Natural killer cell treated with Interleukin-12 subunit alpha and Interleukin-12 subunit beta and Interleukin-15 and Interleukin-18, amount 100 ng/mL, for 72 hours (primary cell): ENCODE measurements around the gene ANKMY1. TPM values are rescaled to one million over a fixed set of nuclear protein-coding genes. Genes with fewer than 3 reads are reported as not detected.

Experiments
- ATAC-seq, 2 donors: fragments of 150-1000 bp; cut with Tn5 transposase in 1 of 2; sonication (Bioruptor Pico), chemical (Tn5 transposase) in 1 of 2; 2 replicates each; pipeline ENCODE4 v1.10.0; 2021
- DNase-seq: peaks from one replicate; pipeline ENCODE4 v3.0.0; 2022; ENCODE audit warnings: low spot score
- H3K27ac Mint-ChIP-seq, 2 donors: 1 replicate in 1 of 2; 2 replicates in 1 of 2; pipeline ENCODE4 v1.8.0; 2022; ENCODE audit warnings: mixed read lengths in 2 of 2, mild to moderate bottlenecking in 1 of 2, moderate library complexity in 1 of 2
- H3K27me3 Mint-ChIP-seq, 2 donors: 1 replicate in 1 of 2; 2 replicates in 1 of 2; pipeline ENCODE4 v1.8.0; 2022; ENCODE audit warnings: mixed read lengths in 2 of 2
- H3K36me3 Mint-ChIP-seq: one replicate; pipeline ENCODE4 v1.8.0; 2022; ENCODE audit warnings: mixed read lengths
- H3K4me1 Mint-ChIP-seq, 2 donors: 1 replicate in 1 of 2; 2 replicates in 1 of 2; pipeline ENCODE4 v1.8.0; 2022; ENCODE audit warnings: low read depth in 2 of 2, mixed read lengths in 2 of 2, mild to moderate bottlenecking in 1 of 2
- H3K4me3 Mint-ChIP-seq: one replicate; pipeline ENCODE4 v1.8.0; 2022; ENCODE audit warnings: mixed read lengths
- H3K9me3 Mint-ChIP-seq: 2 replicates; pipeline ENCODE4 v1.8.0; 2022; ENCODE audit warnings: mixed read lengths
- total RNA-seq, 2 donors: library from RNA; stranded (reverse); gene quantifications; one replicate each; pipeline ENCODE4 v1.2.3, GENCODE V29; 2022

Gene ANKMY1
- total RNA-seq, 2 donors from 2014 or later, result 13.0 to 40.9 TPM

DNA sequence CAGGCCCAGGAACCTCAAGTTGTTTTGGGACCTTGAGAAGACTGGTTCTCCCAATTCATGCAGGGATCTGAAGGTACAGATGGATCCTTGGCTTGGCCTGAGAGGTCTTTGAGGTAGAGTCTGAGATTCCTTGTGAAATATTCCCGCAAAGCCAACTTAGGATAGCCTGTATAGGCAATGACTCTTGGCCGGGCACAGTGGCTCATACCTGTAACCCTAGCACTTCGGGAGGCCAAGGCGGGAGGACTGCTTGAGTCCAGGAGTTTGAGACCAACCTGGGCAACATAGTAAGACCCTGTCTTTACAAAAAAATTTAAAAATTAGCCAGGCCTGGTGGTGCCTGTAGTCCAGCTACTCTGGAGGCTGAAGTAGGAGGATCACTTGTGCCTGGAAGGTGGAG, 40.4 kb downstream of the ANKMY1 start:
- peaks cover 0 to 2% of the 10 kb centered on the region in 2 donors for H3K27me3 Mint-ChIP-seq
- no peak for DNase-seq
- H3K4me1 Mint-ChIP-seq, result peaks cover 17 to 21% of the 10 kb centered on the region in 2 donors
- no peaks in the 10 kb centered on the region for H3K36me3 Mint-ChIP-seq
- no peak overlapping the region for H3K27ac Mint-ChIP-seq
- ATAC-seq, result no peak
- H3K4me3 Mint-ChIP-seq, result no peak overlapping the region
- no peaks in the 10 kb centered on the region for H3K9me3 Mint-ChIP-seq

DNA sequence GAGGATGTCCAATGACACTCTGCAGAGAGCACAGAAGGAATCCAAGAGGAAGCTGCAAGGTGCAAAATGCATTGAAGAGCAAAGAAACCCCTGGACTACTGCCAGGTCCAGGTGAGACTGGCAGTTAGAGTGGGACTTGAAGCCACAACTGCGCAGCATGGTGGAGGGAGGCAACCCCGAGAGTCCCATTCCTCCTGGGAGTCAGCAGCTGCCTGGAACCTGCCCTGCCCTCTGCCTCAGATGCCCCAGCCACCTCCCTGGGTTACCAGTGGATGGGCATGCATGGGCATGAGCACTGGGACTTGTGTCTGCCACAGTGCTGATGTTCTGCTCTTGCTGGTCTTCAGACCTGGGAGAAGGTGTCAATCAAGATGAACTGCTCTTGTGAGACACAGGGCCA, 43.2 kb downstream of the ANKMY1 start:
- no peaks in the 10 kb centered on the region for H3K27me3 Mint-ChIP-seq
- H3K4me1 Mint-ChIP-seq, result peaks cover 14 to 16% of the 10 kb centered on the region in 2 donors
- ATAC-seq (no peak), DNase-seq (no peak)
- H3K4me3 Mint-ChIP-seq, result no peak overlapping the region
- H3K9me3 Mint-ChIP-seq, result no peaks in the 10 kb centered on the region
- peak overlapping the region; percentile 37 to 48 for H3K27ac Mint-ChIP-seq
- no peaks in the 10 kb centered on the region for H3K36me3 Mint-ChIP-seq

DNA sequence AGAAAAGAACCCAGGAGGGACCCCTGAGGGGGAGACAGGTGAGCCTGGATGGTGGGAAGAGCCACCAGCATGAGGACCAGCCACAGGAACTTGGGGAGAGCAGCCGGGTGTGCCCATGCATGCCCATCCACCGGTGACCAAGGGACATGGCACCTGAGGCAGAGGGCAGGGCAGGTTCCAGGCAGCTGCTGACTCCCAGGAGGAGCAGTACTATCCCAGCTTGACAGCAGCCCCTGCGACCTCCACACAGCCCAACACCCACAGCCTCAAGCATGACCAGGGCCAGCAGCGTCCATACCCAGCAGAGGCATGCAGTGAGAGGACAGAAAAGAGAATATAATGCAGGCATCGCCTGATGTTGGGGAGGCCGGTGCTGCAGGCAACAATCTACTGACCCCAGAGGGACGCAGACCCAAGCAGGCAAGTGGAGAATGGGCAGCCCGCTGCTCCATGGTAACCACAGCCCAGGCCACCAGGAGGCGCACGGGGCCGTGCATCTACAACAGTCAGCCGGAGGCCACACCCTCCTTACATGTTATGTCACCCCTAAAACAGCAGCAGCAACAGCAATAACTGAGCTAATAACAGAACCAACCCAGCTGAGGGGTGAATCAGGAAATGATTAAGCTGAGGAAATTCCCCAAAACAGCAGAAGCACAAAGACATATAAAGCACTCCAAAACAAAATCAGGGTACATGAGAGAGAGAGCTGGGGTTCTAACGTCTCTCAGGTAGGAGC, 44.1 kb downstream of the ANKMY1 start:
- Mint-ChIP-seq H3K36me3 (no peaks in the 10 kb centered on the region), H3K27ac (peak overlapping the region; percentile 37 to 48), H3K4me1 (peaks cover 14 to 16% of the 10 kb centered on the region in 2 donors), H3K9me3 (no peaks in the 10 kb centered on the region), H3K27me3 (no peaks in the 10 kb centered on the region), H3K4me3 (peak overlapping the region; percentile 61)
- DNase-seq (peak; percentile 85), ATAC-seq (peak; percentile 94 to 96)

DNA sequence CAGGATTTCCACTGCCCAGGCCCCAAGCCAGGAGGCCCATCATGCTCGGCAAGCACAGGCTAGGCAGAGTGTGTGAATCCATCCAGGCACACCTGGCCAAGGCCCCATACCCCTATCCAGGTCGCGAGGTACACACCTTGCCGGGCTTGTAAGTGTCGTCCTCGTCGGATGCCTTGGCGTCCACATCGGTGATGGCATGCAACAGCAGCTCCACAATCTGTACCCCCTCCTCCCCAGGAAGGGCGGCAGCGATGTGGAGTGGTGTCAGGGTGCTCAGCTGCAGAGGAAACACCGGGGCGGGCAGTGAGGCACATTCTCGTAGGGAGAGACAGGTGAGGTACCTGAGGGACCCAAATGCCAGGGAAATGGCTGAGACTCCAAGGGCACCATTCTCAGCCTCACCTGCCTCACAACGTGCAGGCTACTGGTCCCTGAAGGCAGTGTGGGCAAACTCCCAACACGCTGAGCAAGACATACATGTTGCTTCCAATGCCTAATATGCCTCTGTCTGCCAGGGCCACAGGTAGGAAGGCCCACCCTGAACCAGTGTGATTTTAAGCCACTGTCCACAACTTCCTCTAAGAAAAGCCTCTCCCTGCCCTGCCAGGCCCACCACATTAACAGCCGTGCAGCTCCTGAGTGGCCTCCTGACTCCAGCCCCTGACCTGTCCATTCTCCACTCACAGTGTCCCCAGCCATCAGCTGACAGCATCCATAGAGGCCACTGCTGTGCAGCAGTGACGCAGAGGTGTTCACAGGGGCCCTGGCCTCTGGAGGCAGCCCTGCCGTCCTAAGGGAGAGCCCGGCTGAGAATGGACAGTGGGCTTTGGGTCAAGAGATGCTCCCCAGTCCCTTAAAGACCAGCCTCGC, 44.9 kb downstream of the ANKMY1 start:
- H3K4me3 Mint-ChIP-seq, result no peak overlapping the region
- no peaks in the 10 kb centered on the region for H3K27me3 Mint-ChIP-seq
- no peak for ATAC-seq
- no peaks in the 10 kb centered on the region for H3K36me3 Mint-ChIP-seq
- no peak overlapping the region for H3K27ac Mint-ChIP-seq
- H3K9me3 Mint-ChIP-seq, result no peaks in the 10 kb centered on the region
- H3K4me1 Mint-ChIP-seq, result peaks cover 14 to 16% of the 10 kb centered on the region in 2 donors
- no peak for DNase-seq

DNA sequence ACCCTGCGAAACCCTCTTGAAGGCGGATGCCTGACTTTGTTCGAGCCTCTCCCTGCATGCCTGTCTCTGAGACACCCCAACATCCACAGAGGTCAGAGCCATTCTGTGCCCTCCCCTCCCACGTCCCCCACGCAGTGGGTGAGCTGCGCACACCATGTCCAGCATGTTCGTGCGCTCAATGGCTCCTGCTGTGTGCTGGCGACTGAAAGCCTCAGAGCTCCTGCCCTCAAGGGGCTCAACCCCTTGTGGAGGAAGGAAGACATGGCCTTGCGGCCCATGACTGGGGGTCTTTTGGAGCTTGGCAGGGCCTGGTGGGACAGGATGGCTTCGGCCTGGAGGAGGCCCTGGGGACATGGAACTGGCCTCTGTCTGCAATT, 45.7 kb downstream of the ANKMY1 start:
- Mint-ChIP-seq H3K4me1 (peaks cover 14 to 16% of the 10 kb centered on the region in 2 donors), H3K9me3 (no peaks in the 10 kb centered on the region), H3K36me3 (no peaks in the 10 kb centered on the region), H3K4me3 (no peak overlapping the region), H3K27me3 (no peaks in the 10 kb centered on the region), H3K27ac (no peak overlapping the region)
- ATAC-seq (no peak), DNase-seq (no peak)

DNA sequence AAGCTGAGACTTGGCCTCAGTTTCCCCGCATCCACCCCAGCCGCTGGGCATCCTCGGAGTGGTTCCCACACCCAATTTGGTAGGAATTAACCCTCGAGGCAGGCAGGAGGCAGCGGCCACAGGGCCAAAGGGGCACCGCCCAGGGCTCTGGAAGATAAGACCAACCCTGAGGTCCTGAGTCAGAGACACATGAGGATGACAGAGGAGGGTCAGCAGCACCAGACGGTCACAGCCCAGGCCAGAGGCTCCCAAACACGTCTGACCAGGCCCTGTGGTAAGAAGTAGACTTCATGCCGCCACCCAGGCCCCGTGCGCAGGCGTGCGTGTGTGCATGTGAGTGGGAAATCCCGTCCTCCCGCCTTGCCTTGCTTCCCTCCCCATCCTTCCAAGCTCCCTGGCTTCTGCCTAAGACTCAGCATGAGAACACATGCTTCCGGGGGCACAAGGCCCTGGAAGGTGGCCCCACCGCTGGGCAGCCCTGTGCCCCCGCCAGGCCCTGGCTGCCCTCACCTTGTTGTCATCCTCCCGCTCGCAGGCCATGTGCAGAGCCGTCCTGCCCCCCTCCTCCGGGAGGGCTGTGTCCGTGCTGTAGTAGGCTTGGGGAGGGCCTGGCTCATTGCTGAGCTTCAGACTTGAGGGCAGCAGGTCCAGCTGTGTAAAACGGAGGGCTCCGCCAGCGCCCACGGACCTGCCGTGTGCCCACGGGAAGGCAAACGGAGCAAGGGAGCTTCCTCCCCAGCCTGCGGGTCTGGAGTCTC, 46.3 kb downstream of the ANKMY1 start:
- Mint-ChIP-seq H3K9me3 (no peaks in the 10 kb centered on the region), H3K27ac (no peak overlapping the region), H3K27me3 (no peaks in the 10 kb centered on the region), H3K4me1 (peaks cover 14 to 16% of the 10 kb centered on the region in 2 donors), H3K36me3 (no peaks in the 10 kb centered on the region), H3K4me3 (no peak overlapping the region)
- DNase-seq (no peak), ATAC-seq (no peak)

DNA sequence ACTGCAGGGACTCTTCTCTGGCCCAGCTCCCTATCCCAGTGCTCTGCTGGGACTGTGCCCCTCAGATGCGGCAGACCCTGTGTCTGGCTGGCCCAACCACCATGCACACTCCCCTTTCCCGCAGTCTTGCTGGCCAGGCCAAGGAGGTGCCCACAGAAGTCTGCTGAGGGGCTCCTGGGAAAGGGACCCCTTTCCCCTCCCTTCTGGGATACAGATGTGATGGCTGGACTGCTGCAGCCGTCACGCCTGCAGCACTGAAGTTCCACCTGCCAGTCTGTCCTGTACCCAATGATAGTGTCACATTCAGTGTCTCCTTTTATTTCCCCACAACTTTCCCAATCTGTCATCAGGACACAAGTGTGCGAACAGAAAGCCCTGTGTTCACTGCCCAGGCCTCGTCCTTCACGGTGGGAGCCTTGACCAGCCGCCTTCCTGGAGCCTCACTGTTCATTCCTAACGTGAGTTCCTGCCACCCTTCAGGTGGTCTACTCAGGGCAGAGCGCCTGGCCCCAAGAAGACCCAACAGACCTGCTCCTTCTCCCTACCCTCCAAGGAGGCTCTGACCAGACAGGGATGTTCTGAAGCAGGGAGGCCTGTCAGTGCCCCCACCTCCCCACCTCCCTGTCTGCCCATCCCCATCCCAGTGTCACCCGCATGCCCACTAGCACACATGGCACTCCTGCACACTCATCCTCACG, 47.1 kb downstream of the ANKMY1 start:
- Mint-ChIP-seq H3K4me1 (peaks cover 14 to 16% of the 10 kb centered on the region in 2 donors), H3K27ac (no peak overlapping the region), H3K36me3 (no peaks in the 10 kb centered on the region), H3K4me3 (no peak overlapping the region), H3K9me3 (no peaks in the 10 kb centered on the region), H3K27me3 (no peaks in the 10 kb centered on the region)
- DNase-seq, result no peak
- ATAC-seq, result no peak

DNA sequence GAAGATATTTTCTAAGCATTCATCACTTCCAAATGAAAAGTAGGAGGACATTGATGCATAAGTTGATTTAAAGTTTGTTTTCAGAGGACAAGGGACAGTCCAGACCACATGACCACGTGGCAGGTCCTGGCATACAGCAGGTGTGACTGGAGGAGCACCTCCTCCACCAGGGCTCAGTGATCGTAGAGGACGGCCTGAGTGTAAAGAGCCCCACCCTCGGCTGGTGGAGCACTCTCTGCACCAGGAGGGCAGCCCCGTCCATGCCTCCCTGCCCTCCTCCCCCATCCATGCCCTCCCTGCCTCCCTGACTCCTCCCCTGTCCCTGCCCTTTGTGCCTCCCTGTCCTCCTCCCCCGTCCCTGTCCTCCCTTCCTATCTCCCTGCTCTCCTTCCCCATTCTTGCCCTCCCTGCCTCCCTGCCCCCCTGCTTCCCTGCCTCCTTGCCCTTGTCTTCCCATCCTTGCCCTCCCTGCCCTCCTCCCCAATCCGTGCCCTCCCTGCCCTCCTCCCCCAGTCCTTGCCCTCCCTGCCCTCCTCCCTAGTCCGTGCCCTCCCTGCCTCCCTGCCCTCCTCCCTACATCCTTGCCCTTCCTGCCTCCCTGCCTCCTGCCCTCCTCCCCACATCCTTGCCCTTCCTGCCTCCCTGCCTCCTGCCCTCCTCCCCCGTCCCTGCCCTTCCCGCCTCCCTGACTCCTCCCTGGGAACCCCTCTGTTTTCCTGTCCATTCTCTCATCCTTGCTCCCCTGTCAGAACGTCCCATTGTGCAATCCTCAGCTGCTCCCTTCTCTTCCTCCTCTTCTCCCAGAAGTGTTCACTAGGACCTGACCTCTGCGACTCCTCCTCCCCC, 47.9 kb downstream of the ANKMY1 start:
- Mint-ChIP-seq H3K4me1 (peaks cover 14 to 16% of the 10 kb centered on the region in 2 donors), H3K36me3 (no peaks in the 10 kb centered on the region), H3K27me3 (no peaks in the 10 kb centered on the region), H3K4me3 (no peak overlapping the region), H3K27ac (no peak overlapping the region), H3K9me3 (no peaks in the 10 kb centered on the region)
- DNase-seq (no peak), ATAC-seq (no peak)

DNA sequence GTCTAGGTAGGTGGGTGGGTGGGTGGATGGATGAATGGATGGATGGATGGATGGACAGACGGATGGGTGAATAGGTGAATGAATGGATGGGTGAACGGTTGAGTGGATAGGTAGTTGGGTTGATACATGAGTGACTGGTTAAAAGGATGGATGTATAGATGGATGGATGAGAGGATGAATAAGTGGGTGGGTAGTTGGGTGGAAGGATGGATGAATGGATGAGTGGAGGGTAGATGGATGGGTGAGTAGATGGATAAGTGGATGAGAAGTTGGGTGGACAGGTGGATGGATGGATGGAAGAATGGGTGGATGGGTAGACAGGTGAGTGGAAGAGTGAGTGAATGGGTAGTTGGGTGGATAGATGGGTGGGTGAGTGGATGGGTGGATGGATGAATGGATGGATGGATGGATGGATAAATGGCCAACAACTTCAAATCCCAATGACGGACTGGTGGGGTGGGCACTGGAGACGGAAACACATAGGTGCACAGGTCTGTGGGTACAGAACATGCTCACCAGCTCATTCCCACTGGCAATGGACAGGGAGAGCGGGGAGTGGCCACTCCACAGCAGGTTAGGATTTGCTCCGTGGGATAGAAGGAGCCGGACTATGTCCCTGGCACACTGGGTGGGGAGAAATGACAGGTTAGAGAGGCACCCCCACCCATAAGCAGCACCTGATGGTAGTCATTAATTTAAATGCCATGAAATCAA, 48.8 kb downstream of the ANKMY1 start:
- H3K36me3 Mint-ChIP-seq, result no peaks in the 10 kb centered on the region
- no peaks in the 10 kb centered on the region for H3K27me3 Mint-ChIP-seq

DNA sequence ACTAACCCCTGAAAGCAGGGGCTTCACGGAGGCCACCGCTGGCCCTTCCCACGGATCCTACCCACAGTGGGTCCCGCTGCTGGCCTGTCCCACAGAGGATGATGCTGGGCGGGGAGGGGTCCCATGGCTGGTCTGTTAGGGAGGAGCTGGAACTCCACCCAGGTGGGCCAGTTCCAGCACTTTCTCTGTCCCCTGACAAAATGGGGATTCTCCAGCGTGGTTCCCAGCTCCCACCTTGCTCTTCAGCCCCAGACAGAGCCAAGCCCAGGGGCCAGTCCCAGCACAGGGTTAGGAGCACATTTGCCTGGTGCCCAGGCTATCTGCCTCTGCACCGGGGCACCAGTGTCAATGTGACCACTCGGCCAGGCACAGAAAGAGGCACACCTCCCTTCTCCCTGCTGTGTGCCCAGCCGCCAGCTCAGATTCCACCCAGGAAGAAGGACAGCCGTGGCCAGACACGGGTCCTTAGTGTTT, 50.0 kb downstream of the ANKMY1 start:
- Mint-ChIP-seq H3K36me3 (no peaks in the 10 kb centered on the region), H3K27ac (no peak overlapping the region), H3K4me3 (no peak overlapping the region), H3K9me3 (no peaks in the 10 kb centered on the region), H3K27me3 (no peaks in the 10 kb centered on the region), H3K4me1 (peaks cover 0 to 5% of the 10 kb centered on the region in 2 donors)
- ATAC-seq (no peak), DNase-seq (no peak)

More for the DNA sequence above, 48.8 kb downstream of the ANKMY1 start:
- no peak overlapping the region for H3K27ac Mint-ChIP-seq
- peaks cover 9 to 14% of the 10 kb centered on the region in 2 donors for H3K4me1 Mint-ChIP-seq
- ATAC-seq (no peak), DNase-seq (no peak)
- H3K4me3 Mint-ChIP-seq, result no peak overlapping the region
- H3K9me3 Mint-ChIP-seq, result no peaks in the 10 kb centered on the region

DNA sequence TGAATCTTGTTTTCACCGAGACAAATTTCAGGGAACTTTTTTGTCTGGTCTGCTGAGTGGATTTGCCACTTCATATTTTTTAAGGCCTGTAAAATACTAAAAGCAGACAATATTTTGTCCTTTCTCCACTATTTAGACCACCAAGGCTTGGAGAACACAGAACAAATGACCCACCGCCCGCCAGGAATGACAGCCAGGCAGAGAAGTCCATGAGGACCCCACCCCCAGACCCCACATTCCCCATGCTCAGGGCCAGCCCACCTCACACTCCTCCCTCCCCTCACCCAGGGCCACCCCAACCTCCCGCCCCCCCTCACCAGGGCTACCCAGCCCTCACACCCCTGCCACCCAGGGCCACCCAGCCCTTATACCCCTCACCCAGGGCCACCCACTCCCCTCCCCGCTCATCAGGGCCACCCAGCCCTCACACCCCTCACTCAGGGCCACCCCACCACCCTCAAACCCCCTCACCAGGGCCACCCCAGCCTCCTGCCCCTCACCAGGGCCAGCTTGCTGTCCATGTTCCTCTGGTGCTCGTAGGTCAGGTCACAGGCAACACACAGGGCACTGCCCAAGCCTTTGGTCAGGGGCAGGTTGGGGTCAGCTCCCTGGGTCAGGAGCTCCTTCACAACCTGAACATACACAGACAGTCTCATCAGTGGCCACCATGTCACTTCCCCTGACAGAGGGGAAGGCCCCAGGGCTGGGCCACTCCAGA, 50.6 kb downstream of the ANKMY1 start:
- Mint-ChIP-seq H3K36me3 (no peaks in the 10 kb centered on the region), H3K4me3 (no peak overlapping the region), H3K9me3 (no peaks in the 10 kb centered on the region), H3K27ac (no peak overlapping the region), H3K27me3 (no peaks in the 10 kb centered on the region), H3K4me1 (peaks cover 0 to 5% of the 10 kb centered on the region in 2 donors)
- no peak for DNase-seq
- peak in 1 of 2 donors; percentile 16 for ATAC-seq
